OCI-LY7 (cell line): ENCODE data around the gene ATP2A1.

Experiments used
- EZH2phosphoT487 ChIP-seq: fragments of 200-600 bp; sonication (generic); IDR thresholded peaks from 2 replicates; pipeline ENCODE4 v1.6.1; 2018; ENCODE audit warnings: low read depth, borderline replicate concordance, mild to moderate bottlenecking, mixed run types, antibody characterized with exemption, low read length, moderate library complexity, mixed read lengths
- TF ChIP-seq, protein P1 (sequence below): fragments of 200-600 bp; sonication (generic); conservative IDR thresholded peaks from 2 replicates; pipeline ENCODE4 v1.5.1; 2014; ENCODE audit warnings: mild to moderate bottlenecking, antibody characterized with exemption, low read length, moderate library complexity, mixed read lengths

DNA sequence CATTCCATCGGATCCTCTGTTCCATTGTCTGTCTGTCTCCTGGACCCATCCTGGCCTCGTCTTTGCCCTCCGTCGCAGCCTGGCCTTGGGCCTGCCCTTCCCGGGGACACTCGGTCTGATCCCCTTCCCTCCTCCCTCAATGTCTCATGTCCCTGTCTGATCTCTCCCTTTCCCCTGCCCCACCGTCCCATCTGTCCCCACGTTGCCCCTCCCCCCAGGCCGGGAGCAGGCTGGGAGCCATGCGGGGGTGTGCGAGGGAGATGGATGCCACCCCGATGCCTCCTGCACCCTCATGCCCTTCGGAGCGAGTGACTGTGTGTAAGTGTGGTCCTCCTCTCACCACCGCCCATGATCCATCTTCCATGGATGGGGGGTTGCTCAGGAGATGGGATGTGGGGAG, 5.3 kb upstream of the ATP2A1 start:
- TF ChIP-seq, protein P1, sequence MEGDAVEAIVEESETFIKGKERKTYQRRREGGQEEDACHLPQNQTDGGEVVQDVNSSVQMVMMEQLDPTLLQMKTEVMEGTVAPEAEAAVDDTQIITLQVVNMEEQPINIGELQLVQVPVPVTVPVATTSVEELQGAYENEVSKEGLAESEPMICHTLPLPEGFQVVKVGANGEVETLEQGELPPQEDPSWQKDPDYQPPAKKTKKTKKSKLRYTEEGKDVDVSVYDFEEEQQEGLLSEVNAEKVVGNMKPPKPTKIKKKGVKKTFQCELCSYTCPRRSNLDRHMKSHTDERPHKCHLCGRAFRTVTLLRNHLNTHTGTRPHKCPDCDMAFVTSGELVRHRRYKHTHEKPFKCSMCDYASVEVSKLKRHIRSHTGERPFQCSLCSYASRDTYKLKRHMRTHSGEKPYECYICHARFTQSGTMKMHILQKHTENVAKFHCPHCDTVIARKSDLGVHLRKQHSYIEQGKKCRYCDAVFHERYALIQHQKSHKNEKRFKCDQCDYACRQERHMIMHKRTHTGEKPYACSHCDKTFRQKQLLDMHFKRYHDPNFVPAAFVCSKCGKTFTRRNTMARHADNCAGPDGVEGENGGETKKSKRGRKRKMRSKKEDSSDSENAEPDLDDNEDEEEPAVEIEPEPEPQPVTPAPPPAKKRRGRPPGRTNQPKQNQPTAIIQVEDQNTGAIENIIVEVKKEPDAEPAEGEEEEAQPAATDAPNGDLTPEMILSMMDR, result no peak
- no peak for TF ChIP-seq EZH2phosphoT487
